Fibroblast of lung (primary cell): ENCODE data around the gene GRK4. TPM values are rescaled to one million over a fixed set of nuclear protein-coding genes. Genes with fewer than 3 reads are reported as not detected.
"Not testable (repeated sequence)": the region's sequence is repeated elsewhere in the genome, so short reads cannot be mapped to it uniquely, and the experiment has no call there.

Experiments used
- DNase-seq, 2 donors: peaks; one replicate each; pipeline versions ENCODE4 v3.0.0 to v3.0.0-alpha.2; 2010; ENCODE audit warnings: low read depth in 2 of 2
- H2AFZ ChIP-seq: 2 replicates; pipeline ENCODE4 v1.5.1; 2012; ENCODE audit warnings: low read length, control low read depth, inconsistent platforms
- H3K27ac ChIP-seq: 2 replicates; pipeline ENCODE4 v1.5.1; 2011; ENCODE audit warnings: low read length, control low read depth; ENCODE audit not compliant: insufficient read depth
- H3K27me3 ChIP-seq: 2 replicates; pipeline ENCODE4 v1.5.1; 2011; ENCODE audit warnings: mild to moderate bottlenecking, low read length; ENCODE audit not compliant: control insufficient read depth, insufficient read depth
- H3K36me3 ChIP-seq: 2 replicates; pipeline ENCODE4 v1.5.1; 2011; ENCODE audit warnings: low read length; ENCODE audit not compliant: control insufficient read depth, insufficient read depth
- H3K4me1 ChIP-seq: 2 replicates; pipeline ENCODE4 v1.5.1; 2011; ENCODE audit warnings: low read length; ENCODE audit not compliant: control insufficient read depth, insufficient read depth; ENCODE audit errors: extremely low read depth
- H3K4me2 ChIP-seq: 2 replicates; pipeline ENCODE4 v1.5.1; 2011; ENCODE audit warnings: low read length, control low read depth; ENCODE audit not compliant: insufficient read depth; ENCODE audit errors: extremely low read depth
- H3K4me3 ChIP-seq, 4 experiments: fragments of 200-600 bp in 1 of 4; sonication (generic) in 1 of 4; replicated peaks in 1 of 4; 2 replicates each; pipeline ENCODE4 v1.5.1; 2011 to 2016; ENCODE audit warnings: low read length in 4 of 4, low read depth in 3 of 4, mild to moderate bottlenecking in 3 of 4, control low read depth in 2 of 4, inconsistent platforms in 1 of 4, mixed read lengths in 1 of 4; ENCODE audit not compliant: insufficient read depth in 1 of 4; ENCODE audit errors: control extremely low read depth in 1 of 4
- H3K79me2 ChIP-seq: 2 replicates; pipeline ENCODE4 v1.5.1; 2012; ENCODE audit warnings: mild to moderate bottlenecking, low read length, inconsistent platforms; ENCODE audit not compliant: control insufficient read depth, insufficient read depth
- H3K9ac ChIP-seq: 2 replicates; pipeline ENCODE4 v1.5.1; 2011; ENCODE audit warnings: mild to moderate bottlenecking, low read length, control low read depth; ENCODE audit not compliant: insufficient read depth
- H3K9me3 ChIP-seq: 2 replicates; pipeline ENCODE4 v1.5.1; 2012; ENCODE audit warnings: low read depth, low read length; ENCODE audit not compliant: control insufficient read depth, insufficient read depth
- H4K20me1 ChIP-seq: 2 replicates; pipeline ENCODE4 v1.5.1; 2011; ENCODE audit warnings: low read length; ENCODE audit not compliant: control insufficient read depth, insufficient read depth; ENCODE audit errors: extremely low read depth
- EZH2 ChIP-seq: IDR thresholded peaks from 2 replicates; pipeline ENCODE4 v1.5.1; 2012; ENCODE audit warnings: low read length, control low read depth, mild to moderate bottlenecking; ENCODE audit errors: missing control alignments
- polyA plus RNA-seq, 2 donors: library from polyadenylated mRNA; depleted of rRNA in 1 of 2; stranded (reverse) in 1 of 2; unstranded in 1 of 2; fragments of >200 nt; gene quantifications; 2 replicates each; pipeline ENCODE4 v1.2.1, GENCODE V29; 2011 to 2012; ENCODE audit warnings: missing spikeins in 1 of 2
- total RNA-seq: library from RNA; depleted of rRNA; stranded (reverse); fragments of >200 nt; gene quantifications from 2 replicates; pipeline ENCODE4 v1.2.1, GENCODE V29; 2014
- TF ChIP-seq, protein P1 (sequence below), 2 donors: IDR thresholded peaks in 1 of 2; conservative IDR thresholded peaks in 1 of 2; 1 replicate in 1 of 2; 2 replicates in 1 of 2; pipeline ENCODE4 v1.5.1; 2011 to 2012; ENCODE audit warnings: low read length in 2 of 2, control low read depth in 1 of 2, inconsistent platforms in 1 of 2, low read depth in 1 of 2, mild to moderate bottlenecking in 1 of 2

The GRK4 gene
- total and polyA plus RNA-seq, 2 donors (not counting 1 experiment from before 2014, with no cell fraction given) = 4.4 to 5.9 TPM

GRCh38 chr4:2943364-2944090, 19.8 kb upstream of the GRK4 start:
- Histone ChIP-seq H3K79me2 (no peaks in the 10 kb centered on the region), H4K20me1 (no peaks in the 10 kb centered on the region), H3K9ac (no peak overlapping the region), H3K36me3 (peaks cover 52% of the 10 kb centered on the region), H3K27me3 (no peaks in the 10 kb centered on the region), H3K27ac (no peak overlapping the region), H2AFZ (no peak overlapping the region), H3K9me3 (no peaks in the 10 kb centered on the region), H3K4me2 (no peak overlapping the region), H3K4me1 (no peaks in the 10 kb centered on the region), H3K4me3 (no peak overlapping the region)
- no peak for DNase-seq
- TF ChIP-seq, protein P1, sequence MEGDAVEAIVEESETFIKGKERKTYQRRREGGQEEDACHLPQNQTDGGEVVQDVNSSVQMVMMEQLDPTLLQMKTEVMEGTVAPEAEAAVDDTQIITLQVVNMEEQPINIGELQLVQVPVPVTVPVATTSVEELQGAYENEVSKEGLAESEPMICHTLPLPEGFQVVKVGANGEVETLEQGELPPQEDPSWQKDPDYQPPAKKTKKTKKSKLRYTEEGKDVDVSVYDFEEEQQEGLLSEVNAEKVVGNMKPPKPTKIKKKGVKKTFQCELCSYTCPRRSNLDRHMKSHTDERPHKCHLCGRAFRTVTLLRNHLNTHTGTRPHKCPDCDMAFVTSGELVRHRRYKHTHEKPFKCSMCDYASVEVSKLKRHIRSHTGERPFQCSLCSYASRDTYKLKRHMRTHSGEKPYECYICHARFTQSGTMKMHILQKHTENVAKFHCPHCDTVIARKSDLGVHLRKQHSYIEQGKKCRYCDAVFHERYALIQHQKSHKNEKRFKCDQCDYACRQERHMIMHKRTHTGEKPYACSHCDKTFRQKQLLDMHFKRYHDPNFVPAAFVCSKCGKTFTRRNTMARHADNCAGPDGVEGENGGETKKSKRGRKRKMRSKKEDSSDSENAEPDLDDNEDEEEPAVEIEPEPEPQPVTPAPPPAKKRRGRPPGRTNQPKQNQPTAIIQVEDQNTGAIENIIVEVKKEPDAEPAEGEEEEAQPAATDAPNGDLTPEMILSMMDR (conservative IDR thresholded peaks at IDR 0.05 in 1 of 2, IDR thresholded peaks at IDR 0.05 in 1 of 2; ENCODE audit: low read depth in 1 of 2, low read length in 2 of 2) = no peak
- no peak for TF ChIP-seq EZH2

- no peak for DNase-seq
- H3K79me2 ChIP-seq = no peaks in the 10 kb centered on the region
- H3K4me2 ChIP-seq = no peak overlapping the region
- no peaks in the 10 kb centered on the region for H4K20me1 ChIP-seq
- peaks cover 50% of the 10 kb centered on the region for H3K36me3 ChIP-seq
- TF ChIP-seq, protein P1 (conservative IDR thresholded peaks at IDR 0.05 in 1 of 2, IDR thresholded peaks at IDR 0.05 in 1 of 2; ENCODE audit: low read depth in 1 of 2, low read length in 2 of 2) = no peak
- no peak for TF ChIP-seq EZH2
- no peaks in the 10 kb centered on the region for H3K27me3 ChIP-seq
- no peak overlapping the region for H3K27ac ChIP-seq
- H3K9me3 ChIP-seq = no peaks in the 10 kb centered on the region
- no peaks in the 10 kb centered on the region for H3K4me1 ChIP-seq
- H3K4me3 ChIP-seq = no peak overlapping the region
- H2AFZ ChIP-seq = no peak overlapping the region
- no peak overlapping the region for H3K9ac ChIP-seq
Observed at GRCh38 chr4:2944091-2944482, 19.3 kb upstream of the GRK4 start.

- Histone ChIP-seq H3K4me3 (no peak overlapping the region), H3K4me1 (no peaks in the 10 kb centered on the region), H2AFZ (no peak overlapping the region), H3K36me3 (peaks cover 47% of the 10 kb centered on the region), H3K27ac (no peak overlapping the region), H3K79me2 (no peaks in the 10 kb centered on the region), H3K27me3 (no peaks in the 10 kb centered on the region), H3K9me3 (no peaks in the 10 kb centered on the region), H3K9ac (no peak overlapping the region), H3K4me2 (no peak overlapping the region), H4K20me1 (no peaks in the 10 kb centered on the region)
- DNase-seq = no peak
- no peak for TF ChIP-seq EZH2
- TF ChIP-seq, protein P1 (conservative IDR thresholded peaks at IDR 0.05 in 1 of 2, IDR thresholded peaks at IDR 0.05 in 1 of 2; ENCODE audit: low read depth in 1 of 2, low read length in 2 of 2) = no peak
Observed at GRCh38 chr4:2944586-2945526, 18.5 kb upstream of the GRK4 start.

GRCh38 chr4:2945619-2946604, 17.5 kb upstream of the GRK4 start:
- H3K9ac ChIP-seq, H2AFZ ChIP-seq, DNase-seq, H3K27me3 ChIP-seq, H4K20me1 ChIP-seq, H3K4me2 ChIP-seq, H3K9me3 ChIP-seq, H3K4me1 ChIP-seq, H3K79me2 ChIP-seq, H3K4me3 ChIP-seq, H3K27ac ChIP-seq: not testable (repeated sequence)
- H3K36me3 ChIP-seq = peaks cover 43% of the 10 kb centered on the region
